ENCODE data around the gene DEFB128. TPM values are rescaled to one million over a fixed set of nuclear protein-coding genes. Genes with fewer than 3 reads are reported as not detected.

The DEFB128 gene
- total RNA-seq, 1 donor from 2014 or later = not detected

GRCh38 chr20:184288-184687, 5.2 kb downstream of the DEFB128 start:
- H3K36me3 ChIP-seq (ENCODE audit: control insufficient read depth, insufficient read depth, low read length) = no peaks in the 10 kb centered on the region
- FAIRE-seq (no peak), DNase-seq (ENCODE audit: low read depth) (no peak)
- no peaks in the 10 kb centered on the region for H3K27me3 ChIP-seq (ENCODE audit: control insufficient read depth, insufficient read depth, low read length)
- no peak overlapping the region for H3K4me3 ChIP-seq (ENCODE audit: low read depth, low read length)
- TF ChIP-seq CTCF (IDR thresholded peaks at IDR 0.05; ENCODE audit: insufficient read depth, low read length, severe bottlenecking) = no peak

GRCh38 chr20:168876-169275, 20.6 kb downstream of the DEFB128 start:
- FAIRE-seq = peak; percentile 13
- Histone ChIP-seq H3K36me3 (ENCODE audit: control insufficient read depth, insufficient read depth, low read length) (no peaks in the 10 kb centered on the region), H3K4me3 (ENCODE audit: low read depth, low read length) (no peak overlapping the region), H3K27me3 (ENCODE audit: control insufficient read depth, insufficient read depth, low read length) (no peaks in the 10 kb centered on the region)
- TF ChIP-seq CTCF (IDR thresholded peaks at IDR 0.05; ENCODE audit: insufficient read depth, low read length, severe bottlenecking) = no peak
- DNase-seq (ENCODE audit: low read depth) = no peak

- no peak for TF ChIP-seq CTCF (IDR thresholded peaks at IDR 0.05; ENCODE audit: insufficient read depth, low read length, severe bottlenecking)
- FAIRE-seq (no peak), DNase-seq (ENCODE audit: low read depth) (no peak)
- Histone ChIP-seq H3K4me3 (ENCODE audit: low read depth, low read length) (no peak overlapping the region), H3K36me3 (ENCODE audit: control insufficient read depth, insufficient read depth, low read length) (no peaks in the 10 kb centered on the region), H3K27me3 (ENCODE audit: control insufficient read depth, insufficient read depth, low read length) (no peaks in the 10 kb centered on the region)
Observed at GRCh38 chr20:164618-165017, 24.9 kb downstream of the DEFB128 start.

- Histone ChIP-seq H3K4me3 (ENCODE audit: low read depth, low read length) (no peak within 1 kb of the TSS), H3K27me3 (ENCODE audit: control insufficient read depth, insufficient read depth, low read length) (no peaks in the 10 kb centered on the region), H3K36me3 (ENCODE audit: control insufficient read depth, insufficient read depth, low read length) (no peaks in the 10 kb centered on the region)
- DNase-seq (ENCODE audit: low read depth) = no peak
- no peak for FAIRE-seq
- TF ChIP-seq CTCF (IDR thresholded peaks at IDR 0.05; ENCODE audit: insufficient read depth, low read length, severe bottlenecking) = no peak
Observed at GRCh38 chr20:157154-157553, 32.4 kb downstream of the DEFB128 start, which contains the start of gene DEFB127. TSS of gene DEFB127 (plus strand) at chr20:157454. CDS start at chr20:157545, 91 bp downstream.

- FAIRE-seq (no peak), DNase-seq (ENCODE audit: low read depth) (no peak)
- Histone ChIP-seq H3K36me3 (ENCODE audit: control insufficient read depth, insufficient read depth, low read length) (no peaks in the 10 kb centered on the region), H3K27me3 (ENCODE audit: control insufficient read depth, insufficient read depth, low read length) (no peaks in the 10 kb centered on the region), H3K4me3 (ENCODE audit: low read depth, low read length) (no peak overlapping the region)
- no peak for TF ChIP-seq CTCF (IDR thresholded peaks at IDR 0.05; ENCODE audit: insufficient read depth, low read length, severe bottlenecking)
Observed at GRCh38 chr20:152131-152530, 37.4 kb downstream of the DEFB128 start.

- Histone ChIP-seq H3K4me3 (ENCODE audit: low read depth, low read length) (no peak overlapping the region), H3K36me3 (ENCODE audit: control insufficient read depth, insufficient read depth, low read length) (no peaks in the 10 kb centered on the region), H3K27me3 (ENCODE audit: control insufficient read depth, insufficient read depth, low read length) (peaks cover 8% of the 10 kb centered on the region)
- no peak for DNase-seq (ENCODE audit: low read depth)
- no peak for FAIRE-seq
- TF ChIP-seq CTCF (IDR thresholded peaks at IDR 0.05; ENCODE audit: insufficient read depth, low read length, severe bottlenecking) = no peak
Observed at GRCh38 chr20:145877-146276, 43.6 kb downstream of the DEFB128 start.

Data from bronchial epithelial cell (primary cell).